Brain pericyte (primary cell): ENCODE results near the gene NPTN.

ENCODE experiments used
- DNase-seq: peaks from one replicate; pipeline ENCODE4 v3.0.0-alpha.2; 2012; ENCODE audit warnings: low read depth, low spot score

Gene NPTN

DNA sequence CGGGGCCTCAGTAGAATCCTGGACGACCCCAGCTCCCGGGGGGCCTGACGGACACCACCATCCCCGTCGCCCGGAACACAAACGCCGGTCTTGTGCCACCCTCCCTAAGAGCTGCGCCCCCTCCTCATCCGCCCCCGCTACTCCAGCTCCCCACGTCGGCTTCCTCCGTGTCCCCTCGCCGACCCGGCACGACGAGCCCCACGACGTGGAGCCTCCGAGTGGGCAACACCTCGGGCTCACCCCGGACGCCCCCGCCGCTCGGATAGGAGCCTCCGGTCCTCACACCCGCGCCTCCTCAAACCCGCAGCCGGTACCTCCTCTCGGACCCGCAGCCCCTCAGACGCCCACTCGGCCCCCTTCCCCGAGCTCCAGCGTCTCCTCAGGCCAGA is 525 bp downstream of the NPTN start:
- DNase-seq = no peak

DNA sequence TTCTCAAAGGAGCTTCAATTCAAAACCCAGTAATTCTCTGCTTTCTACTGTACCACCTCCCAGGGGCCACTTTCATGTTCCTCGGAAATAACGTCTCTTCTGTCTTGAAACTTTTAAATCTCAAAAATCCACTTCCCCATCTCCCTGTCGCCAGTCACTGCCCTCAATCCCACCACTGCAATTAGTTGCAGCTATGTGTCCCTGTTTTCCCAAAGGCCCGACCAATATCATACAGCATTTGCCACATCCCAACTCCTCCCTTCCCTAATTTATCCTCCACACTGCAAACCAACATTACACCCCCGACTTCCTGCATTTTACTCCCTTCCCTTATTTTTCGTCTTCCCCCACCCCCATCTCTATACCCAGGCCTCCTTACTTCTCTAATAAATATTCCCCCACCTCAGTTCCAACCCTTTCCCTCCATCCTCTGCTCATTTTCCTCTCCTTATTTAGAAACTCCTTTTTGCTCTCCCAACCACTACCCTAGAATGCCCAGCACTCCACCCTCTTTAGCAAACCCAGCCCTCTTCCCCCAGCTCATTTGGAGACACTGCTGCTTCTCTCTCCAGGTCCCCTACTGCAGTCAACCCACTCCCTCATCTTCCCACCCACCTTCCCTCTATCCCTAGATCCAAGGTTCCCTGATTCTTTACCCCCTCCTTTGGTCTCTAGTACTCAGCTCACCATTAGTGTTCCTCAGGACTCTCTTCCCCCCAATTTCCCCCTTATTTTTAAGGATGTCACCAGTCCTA is 1.1 kb downstream of the NPTN start:
- DNase-seq = no peak

DNA sequence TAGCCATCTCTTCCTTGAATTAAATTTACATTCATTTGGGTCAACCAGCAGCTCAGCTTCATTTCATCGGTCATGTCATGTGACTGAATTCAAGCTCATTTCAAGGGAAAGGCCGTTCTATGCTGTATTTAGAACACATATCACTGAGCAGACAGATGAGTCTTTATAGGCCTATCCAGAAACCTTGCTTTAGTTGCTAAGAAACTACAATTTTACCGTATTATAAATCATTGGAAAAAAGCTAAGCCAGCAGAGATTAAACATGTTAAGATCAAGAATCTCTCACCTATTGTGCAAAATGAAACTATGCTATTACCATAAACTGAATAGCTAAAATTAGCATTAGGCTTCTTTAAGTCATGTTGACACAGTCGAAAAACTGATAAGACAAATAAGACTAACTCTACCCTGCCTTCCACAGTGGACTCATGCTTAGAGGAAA is 2.2 kb downstream of the NPTN start:
- no peak for DNase-seq

DNA sequence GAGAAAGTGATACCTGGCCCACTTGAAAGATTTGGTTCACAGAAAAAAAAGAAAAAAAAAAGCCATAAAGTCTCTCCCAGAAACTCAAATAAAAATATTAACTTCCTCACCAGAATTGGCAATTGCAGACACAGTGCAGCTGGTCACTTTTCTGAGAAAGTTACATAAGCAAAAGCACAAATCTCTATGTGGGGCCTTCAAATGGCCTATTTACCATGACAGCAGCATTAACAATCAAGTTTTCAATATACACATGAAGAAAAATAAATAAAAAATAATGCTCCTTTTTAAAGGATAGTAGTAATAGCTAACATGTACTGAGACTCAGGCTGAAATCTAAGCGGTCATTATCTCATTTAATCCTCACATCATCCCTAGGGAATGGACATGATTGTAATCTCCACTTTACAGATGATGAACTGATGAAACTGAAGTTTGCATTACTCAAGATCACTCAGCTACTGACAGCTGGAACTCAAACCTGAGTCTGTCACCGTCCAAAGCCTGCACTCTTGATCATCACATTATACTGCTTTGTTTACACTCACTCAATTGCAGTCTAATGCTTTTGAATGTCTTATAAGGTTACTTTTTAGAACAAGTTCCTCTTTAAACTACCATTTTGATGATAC is 3.3 kb downstream of the NPTN start:
- no peak for DNase-seq

DNA sequence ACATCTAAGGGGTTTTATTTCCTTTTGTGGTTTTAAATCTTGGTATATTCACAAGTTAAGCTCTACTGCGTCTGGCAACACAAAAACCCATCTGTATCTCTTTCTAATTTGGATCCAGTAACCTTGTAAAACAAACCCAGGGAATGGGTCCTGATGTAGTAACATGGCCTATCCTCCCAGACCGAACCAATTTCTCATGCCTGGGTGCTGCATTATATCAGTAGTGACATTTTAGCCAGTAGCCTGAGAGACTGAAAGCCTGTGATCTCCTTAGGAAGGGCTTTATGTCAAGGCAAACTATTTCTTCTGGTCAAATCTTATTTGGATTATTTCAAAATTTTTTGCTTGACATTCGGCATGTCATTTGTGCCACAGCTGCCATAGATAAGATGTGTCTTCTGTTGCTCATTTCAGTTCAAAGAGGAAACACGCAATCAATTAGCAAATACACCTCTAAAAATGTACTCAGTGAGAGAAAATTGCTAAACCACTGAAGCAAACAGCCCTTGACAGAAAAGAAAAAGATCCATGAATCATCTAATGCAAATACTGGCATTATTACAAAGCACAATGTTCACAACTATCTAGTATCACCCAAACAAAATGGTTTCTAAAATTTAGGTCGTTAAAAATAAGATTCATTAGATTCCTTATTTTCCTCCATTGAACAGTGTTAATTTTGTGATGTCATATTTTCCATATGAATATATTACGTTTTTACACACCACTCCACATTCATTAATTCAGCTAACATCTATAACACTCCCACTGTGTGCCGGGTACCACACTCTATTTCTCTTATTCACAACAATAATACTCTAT is 4.0 kb downstream of the NPTN start:
- DNase-seq = no peak

DNA sequence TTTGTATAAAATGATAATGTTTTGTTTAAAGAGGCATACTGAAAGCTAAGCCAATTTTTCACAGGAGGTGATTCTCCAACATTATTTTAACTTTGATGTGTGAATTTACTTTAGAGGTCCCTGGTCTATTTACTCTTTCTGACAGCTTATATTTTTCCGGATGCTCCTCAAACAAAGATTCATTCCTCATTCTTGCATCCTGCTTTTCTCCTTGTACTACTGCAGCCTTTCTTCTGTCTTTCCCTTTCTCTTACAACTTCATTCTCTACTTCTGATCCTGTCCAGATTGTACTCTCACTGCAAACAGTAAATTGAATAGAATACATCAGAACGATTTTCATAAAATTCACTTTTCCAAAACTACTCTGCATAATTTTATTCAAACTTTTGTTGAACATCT is 5.1 kb downstream of the NPTN start:
- DNase-seq = no peak

DNA sequence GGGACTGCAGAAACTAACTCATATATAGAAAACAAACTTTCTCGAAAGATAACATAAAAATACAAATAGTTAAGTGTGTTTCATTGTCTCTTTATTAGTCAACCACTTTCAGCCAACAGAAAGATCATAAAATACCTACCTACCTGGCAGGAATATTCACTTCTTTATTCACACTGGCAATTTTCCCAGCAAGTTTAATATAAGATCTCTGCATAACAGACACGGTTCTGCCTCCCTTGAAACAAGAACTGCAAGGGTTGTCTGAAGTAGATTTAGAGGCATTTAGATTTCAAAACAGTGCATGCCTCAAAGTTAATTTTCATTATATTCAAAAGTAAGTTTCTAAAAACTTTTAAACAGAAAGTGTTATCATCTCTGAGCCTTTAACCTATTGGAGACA is 7.1 kb downstream of the NPTN start:
- no peak for DNase-seq

DNA sequence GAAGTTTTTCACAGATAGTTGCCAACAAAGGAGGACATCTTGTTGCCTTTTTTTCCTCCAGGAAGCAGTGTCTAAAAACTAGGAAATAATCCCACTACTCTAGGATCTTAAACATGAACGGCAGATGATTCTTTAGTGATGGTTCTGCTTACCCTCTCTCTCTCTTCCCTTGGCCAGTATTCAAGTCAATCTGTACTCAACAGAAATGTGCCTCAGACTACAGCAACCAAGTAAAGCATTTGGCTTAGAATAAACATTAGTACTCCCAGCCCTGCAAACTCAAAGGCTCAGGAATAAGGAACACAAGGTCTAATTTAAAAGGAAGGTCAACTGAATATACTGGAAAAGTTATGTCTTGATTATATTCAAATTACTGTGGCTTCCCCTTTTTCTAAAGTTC is 8.7 kb downstream of the NPTN start:
- DNase-seq = no peak

DNA sequence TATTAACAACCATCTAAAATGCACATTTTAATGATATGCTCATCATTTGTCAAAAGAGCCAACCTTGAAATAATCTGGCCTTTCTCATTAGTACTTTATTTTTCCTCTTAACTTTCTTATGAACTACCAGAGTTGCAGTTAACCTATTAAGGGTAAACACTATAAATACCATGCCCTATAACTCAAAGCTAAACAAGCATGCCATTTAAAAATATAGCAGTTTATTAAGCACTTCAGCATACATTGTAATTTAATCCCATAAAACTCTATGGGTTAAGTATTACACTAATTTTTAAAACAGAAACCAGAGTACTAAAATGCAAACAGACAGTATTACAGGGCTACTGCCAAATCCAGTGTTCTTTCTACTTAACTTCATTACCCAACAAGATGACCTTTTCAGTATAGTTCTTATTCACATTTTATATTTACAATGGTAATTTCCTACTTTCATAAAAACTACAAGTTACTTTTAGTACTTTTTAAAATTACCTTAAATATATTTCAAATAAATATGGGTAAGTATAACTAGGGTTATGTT is 11.8 kb downstream of the NPTN start:
- no peak for DNase-seq

DNA sequence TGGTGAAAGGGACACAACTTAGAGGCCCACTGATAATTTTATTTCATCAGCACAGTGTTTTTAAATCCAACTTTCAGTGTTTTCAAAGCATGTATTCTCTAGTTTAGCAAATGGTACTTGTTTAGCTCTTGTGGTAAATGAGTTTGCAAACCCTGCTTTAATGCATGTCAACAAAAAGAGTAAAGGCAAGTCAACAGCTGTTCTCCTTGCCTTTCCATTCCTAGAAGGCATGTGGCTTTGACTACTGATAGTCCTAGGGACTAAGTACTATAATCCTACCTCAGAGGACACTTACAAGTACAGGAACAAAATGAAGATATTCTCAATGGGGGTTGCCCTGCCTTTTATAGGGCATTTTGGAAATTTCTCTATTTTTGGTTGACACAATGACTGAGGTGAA is 13.1 kb downstream of the NPTN start:
- no peak for DNase-seq

DNA sequence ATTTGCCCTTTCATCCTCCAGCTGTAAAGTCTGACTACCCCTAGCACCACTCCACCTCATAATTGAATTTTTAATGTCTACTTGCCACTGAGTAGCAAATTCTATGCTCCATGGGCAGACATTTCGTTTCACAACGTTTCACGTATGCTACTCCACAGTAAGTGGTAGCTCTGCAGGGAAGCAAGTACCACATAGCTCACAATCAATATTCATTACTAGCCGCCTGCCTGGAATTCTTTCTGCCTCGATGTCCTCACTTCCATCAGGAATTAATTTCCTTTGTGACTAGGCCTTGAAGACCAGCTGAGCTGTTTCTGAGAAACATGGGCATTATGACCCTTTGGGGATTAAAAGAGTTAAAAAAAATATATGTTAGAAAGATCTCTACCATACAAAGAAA is 15.3 kb downstream of the NPTN start:
- DNase-seq = no peak

DNA sequence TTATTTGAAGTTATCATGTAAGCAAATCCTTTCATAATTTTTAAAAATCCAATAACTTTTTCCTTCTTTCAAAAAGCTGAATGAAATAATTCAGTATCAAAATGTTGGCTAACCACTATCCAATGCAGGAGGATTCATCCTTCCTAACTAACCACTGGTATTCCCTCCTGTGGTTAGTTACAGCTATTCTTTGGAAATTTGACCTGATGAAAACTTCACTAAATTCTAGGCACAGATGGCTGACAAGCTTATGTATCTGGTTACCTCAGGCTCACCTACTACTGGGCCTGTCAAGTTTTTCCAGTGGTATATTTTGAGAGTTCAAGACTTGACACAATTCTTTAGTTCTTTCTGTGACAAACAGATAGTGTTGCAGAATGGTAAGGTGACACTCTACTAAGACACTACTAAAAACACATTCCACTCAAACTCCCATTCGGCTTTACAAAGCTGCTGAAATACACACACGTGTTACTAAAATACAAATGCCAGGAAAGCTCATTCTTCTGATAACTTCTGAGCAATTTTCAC is 15.8 kb downstream of the NPTN start:
- peak; percentile 27 for DNase-seq

DNA sequence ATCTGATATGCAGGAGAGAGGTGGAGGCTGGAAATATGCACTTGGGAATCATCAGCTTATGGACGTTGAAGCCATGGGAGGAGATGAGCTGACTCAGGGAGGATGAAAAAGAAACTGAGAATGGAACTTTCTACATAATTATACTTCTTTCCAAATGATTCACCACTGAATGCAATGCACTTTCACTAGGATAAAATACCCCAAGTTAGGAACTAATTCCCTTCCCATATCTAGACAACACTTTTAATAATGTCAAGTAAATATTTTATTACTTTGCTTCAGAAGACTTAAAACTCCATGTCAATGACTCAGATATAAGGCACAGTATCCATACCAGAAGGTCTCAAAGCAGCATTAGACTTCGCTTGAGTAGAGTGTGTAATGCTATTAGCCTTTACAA is 24.2 kb downstream of the NPTN start:
- DNase-seq = no peak

DNA sequence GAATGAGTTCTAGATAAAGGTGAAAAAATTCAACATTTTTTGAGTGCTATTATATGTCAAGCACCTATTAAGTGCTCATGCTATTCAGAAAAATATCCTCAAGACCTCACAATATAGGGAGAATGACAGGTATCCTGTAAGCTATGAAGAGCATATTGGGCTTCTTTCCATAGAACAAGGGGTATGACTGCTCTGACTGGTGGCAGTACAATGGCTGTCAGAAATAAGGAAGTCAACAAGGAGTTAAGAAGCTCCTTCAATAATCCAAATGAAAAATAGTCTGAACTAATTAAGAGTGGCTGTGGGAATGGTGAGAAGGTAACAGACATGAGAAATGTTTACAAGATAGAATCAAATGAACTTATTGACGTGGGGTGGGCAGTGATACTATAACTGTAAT is 24.7 kb downstream of the NPTN start:
- DNase-seq = no peak

DNA sequence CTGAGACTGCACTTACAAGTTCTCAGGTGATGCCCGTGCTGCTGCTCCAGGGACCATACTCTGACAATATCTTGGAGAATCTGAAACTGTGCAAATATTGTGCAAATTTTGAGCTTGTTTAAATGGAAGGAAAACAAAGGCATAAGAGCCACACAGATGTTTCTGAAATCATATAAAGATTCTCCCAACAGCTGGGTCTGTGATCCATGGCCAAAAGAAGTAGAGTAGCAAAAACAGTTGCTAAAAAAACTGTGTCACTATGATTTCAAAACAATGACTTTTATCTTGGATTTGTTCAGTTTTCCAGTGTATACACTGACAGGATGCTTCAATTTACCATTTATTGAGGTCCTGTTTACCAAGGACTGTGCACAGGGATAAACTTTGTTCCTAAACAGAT is 25.3 kb downstream of the NPTN start:
- no peak for DNase-seq

DNA sequence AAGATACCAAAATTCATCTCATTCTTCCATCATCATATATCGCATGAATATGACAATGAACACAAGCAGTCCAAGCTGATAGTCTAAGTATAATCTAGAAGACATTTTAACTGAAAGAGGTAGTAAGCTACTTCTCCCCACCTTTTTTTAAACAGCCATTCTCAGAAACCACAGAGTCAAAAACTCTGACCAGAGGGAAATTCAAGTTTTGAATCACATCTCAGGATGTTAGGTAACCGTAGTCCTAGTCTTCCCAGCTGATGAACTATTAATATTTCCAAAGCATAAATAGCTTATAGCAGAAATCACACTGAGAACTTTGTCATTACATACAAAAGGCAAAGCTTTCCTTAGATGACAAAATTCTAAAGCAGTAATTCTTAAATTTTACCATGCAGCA is 25.8 kb downstream of the NPTN start:
- no peak for DNase-seq

DNA sequence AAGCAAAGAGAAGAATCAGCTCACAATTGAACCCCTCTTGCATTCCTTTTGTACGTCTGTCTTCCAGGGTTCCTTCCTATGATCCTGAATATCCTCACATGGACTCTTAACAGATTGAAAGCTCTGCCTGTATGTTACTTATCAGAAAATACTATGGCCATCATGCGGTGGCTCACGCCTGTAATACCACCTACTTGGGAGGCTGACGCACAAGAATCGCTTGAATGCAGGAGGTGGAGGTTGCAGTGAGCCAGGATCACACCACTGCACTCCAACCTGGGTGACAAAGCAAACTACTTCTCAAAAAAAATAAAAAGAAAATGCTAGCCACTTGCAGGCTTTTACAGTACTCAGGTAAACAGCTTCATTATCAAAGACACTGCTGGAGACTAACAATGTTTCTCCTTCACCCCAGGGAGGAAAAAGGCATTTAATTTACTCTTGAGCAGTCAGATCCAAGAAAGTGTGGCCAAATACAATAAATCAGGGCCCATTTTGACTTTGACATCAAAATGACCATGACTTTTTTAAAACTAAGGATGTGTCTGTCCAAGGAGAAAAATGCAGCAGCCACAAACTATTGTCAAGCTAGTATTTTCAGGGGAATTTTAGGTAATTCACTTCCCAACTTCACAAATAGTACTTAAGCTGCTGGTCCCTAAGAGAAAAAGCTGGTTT is 27.3 kb downstream of the NPTN start:
- DNase-seq = no peak

DNA sequence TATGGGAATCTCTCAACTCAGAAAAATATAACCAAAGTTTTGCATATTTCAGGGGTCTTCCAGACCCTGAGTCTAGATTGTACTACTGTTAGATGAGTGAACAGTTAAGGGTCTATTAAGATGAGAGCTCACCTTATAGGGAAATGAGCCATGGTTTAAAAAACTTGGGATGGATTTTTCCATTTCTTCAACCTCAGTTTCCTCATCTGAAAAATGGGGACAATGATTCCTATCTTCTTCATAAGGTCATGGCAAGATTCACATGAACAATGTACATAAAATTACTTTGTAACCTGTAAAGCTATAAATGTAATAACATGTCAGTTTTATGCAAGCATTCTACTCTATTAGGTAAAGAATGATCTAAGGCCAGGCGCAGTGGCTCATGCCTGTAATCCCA is 28.7 kb downstream of the NPTN start:
- no peak for DNase-seq

DNA sequence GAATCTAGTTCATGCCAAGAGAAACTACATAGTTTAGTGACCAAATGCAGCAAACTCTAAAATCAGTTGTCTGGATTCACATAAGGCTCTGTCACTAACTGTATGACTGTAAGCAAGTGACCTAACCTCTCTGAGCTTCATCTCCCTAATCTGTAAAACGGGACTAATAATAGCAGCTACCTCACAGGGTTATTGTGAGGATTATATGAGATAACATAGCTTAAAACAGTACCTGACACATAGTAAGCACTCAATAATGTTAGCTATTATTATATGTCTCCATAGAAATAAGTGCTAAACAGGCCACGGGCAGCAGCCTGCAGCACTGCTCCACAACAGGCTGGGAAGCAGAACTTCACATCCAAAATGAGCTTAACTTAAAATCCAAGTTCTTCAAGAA is 30.2 kb downstream of the NPTN start:
- DNase-seq = no peak

DNA sequence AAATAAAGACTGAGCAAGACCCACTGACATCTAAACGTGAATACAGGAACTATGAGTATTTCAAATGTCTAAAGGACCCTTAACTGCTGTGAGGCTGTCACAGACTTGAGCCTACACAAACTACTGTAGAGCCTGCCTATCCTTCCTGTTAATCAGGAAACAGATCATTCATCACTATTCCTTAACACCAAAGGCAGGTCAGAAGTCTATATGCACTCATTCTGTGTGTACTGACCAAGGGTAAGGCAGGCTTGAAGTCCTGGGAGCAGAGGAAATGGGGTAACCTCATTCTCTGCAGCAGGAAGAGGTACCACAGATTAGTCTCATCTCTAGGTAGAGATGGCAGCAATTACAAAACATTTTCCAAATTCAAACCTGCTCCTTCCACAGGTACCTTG is 30.7 kb downstream of the NPTN start:
- no peak for DNase-seq
